ENCODE results near the gene CPA4. TPM values are rescaled to one million over a fixed set of nuclear protein-coding genes. Genes with fewer than 3 reads are reported as not detected.

Gene CPA4
- total RNA-seq, 2 experiments from 2014 or later: not detected

GRCh38 chr7:130274983-130275591 is 17.9 kb upstream of the CPA4 start:
- intact Hi-C loops (cut with micrococcal nuclease; ENCODE audit: unreplicated experiment): no loop called here
- H2AFZ ChIP-seq (ENCODE audit: low read length): no peak overlapping the region

GRCh38 chr7:130275826-130276297 is 17.1 kb upstream of the CPA4 start:
- no peak overlapping the region for H3K4me2 ChIP-seq (ENCODE audit: low read length)
- no peak overlapping the region for H3K27ac ChIP-seq (ENCODE audit: low read depth, low read length, poor library complexity, severe bottlenecking)
- DNase-seq (ENCODE audit: low spot score): no peak
- H3K9me2 ChIP-seq (ENCODE audit: insufficient read depth, low read length): no peaks in the 10 kb centered on the region
- no peaks in the 10 kb centered on the region for H3K4me1 ChIP-seq (ENCODE audit: insufficient read depth, low read length, poor library complexity, severe bottlenecking)
- no TSS peak for BruUV-seq (replicated peaks)
- H3K36me3 ChIP-seq (ENCODE audit: insufficient read depth, low read length): no peaks in the 10 kb centered on the region
- no peaks in the 10 kb centered on the region for H3K79me2 ChIP-seq (ENCODE audit: insufficient read depth, low read depth, low read length)
- H3K9me3 ChIP-seq (ENCODE audit: low read length): no peaks in the 10 kb centered on the region
- ChIA-PET POLR2A (interaction anchor here (0.5 kb wide), 1 partner anchor 482 kb away, joined by 3 read pairs; no protein-coding TSS in a partner anchor), CTCF (ENCODE audit: unreplicated experiment) (no interaction called here)
- intact Hi-C loops (cut with micrococcal nuclease; ENCODE audit: unreplicated experiment): no loop called here
- TF ChIP-seq EZH2phosphoT487 (IDR thresholded peaks at IDR 0.05; ENCODE audit: borderline replicate concordance, low read depth, low read length) (no peak), CTCF (conservative IDR thresholded peaks at IDR 0.05; ENCODE audit: low read length) (no peak)
- no peak overlapping the region for H3K4me3 ChIP-seq (ENCODE audit: low read depth, low read length, poor library complexity, severe bottlenecking)
- no peaks in the 10 kb centered on the region for H4K20me1 ChIP-seq (ENCODE audit: insufficient read depth, low read length)
- no peak overlapping the region for H2AFZ ChIP-seq (ENCODE audit: low read length)

More at GRCh38 chr7:130274983-130275591, 17.9 kb upstream of the CPA4 start:
- no peaks in the 10 kb centered on the region for H3K36me3 ChIP-seq (ENCODE audit: insufficient read depth, low read length)
- TF ChIP-seq EZH2phosphoT487 (IDR thresholded peaks at IDR 0.05; ENCODE audit: borderline replicate concordance, low read depth, low read length) (no peak), CTCF (conservative IDR thresholded peaks at IDR 0.05; ENCODE audit: low read length) (no peak)
- no peaks in the 10 kb centered on the region for H3K79me2 ChIP-seq (ENCODE audit: insufficient read depth, low read depth, low read length)
- CTCF ChIA-PET (ENCODE audit: unreplicated experiment): no interaction called here
- no peaks in the 10 kb centered on the region for H3K9me3 ChIP-seq (ENCODE audit: low read length)
- H4K20me1 ChIP-seq (ENCODE audit: insufficient read depth, low read length): no peaks in the 10 kb centered on the region
- H3K4me2 ChIP-seq (ENCODE audit: low read length): no peak overlapping the region
- H3K4me3 ChIP-seq (ENCODE audit: low read depth, low read length, poor library complexity, severe bottlenecking): no peak overlapping the region
- POLR2A ChIA-PET: interaction anchor here (0.5 to 0.6 kb wide), 2 partner anchors 54 to 482 kb away, joined by 3 read pairs; no protein-coding TSS in a partner anchor
- H3K9me2 ChIP-seq (ENCODE audit: insufficient read depth, low read length): no peaks in the 10 kb centered on the region
- H3K4me1 ChIP-seq (ENCODE audit: insufficient read depth, low read length, poor library complexity, severe bottlenecking): no peaks in the 10 kb centered on the region
- no TSS peak for BruUV-seq (replicated peaks)
- no peak for DNase-seq (ENCODE audit: low spot score)
- no peak overlapping the region for H3K27ac ChIP-seq (ENCODE audit: low read depth, low read length, poor library complexity, severe bottlenecking)
